UCSD-AML1 (cell line): Measurements from ENCODE around the gene CLCN2.

Experiments
- DNase-seq: peaks from one replicate; lab custom pipeline; 2025; ENCODE audit not compliant: unreplicated experiment; lab: John Stamatoyannopoulos, UW

CLCN2 gene

DNA sequence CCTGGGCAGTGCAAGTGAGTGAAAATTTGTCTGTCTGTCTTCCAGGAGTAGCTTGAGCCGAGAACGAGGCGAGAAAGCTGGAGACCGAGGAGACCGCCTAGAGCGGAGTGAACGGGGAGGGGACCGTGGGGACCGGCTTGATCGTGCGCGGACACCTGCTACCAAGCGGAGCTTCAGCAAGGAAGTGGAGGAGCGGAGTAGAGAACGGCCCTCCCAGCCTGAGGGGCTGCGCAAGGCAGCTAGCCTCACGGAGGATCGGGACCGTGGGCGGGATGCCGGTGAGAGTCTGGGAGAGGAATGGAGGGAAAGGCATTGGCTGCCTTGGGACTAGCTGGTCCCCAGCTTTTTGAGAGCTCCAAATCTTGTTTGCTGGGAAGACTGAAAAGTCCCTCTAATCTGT is 34.2 kb downstream of the CLCN2 start:
- no peak for DNase-seq

DNA sequence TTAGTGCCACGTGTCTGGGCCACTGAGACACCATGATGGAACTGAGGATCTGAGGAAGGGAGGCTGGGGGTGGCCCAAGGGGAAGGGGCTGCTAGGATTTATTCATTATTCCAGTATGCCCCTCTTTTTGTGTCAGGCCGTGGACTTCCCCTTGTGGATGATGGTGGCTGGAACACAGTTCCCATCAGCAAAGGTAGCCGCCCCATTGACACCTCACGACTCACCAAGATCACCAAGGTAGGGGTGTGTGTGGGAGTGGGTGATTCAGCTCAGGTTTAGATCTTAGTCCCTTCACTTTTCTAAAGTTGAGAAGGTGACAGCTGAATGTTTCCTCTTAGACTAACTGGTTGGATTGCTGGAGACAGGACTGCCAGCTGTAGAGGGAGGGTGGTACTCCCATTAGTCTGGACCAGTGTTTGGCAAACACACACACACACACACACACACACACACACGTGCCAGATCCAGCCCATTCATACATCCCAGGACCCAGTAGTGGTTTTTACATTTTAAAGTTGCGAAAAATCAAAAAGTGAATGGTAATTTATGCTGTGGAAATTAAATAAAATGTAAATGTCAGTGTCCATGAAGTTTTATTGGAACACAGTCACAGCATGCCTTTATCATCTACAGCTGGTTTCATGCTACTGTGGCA is 35.6 kb downstream of the CLCN2 start:
- DNase-seq = no peak

DNA sequence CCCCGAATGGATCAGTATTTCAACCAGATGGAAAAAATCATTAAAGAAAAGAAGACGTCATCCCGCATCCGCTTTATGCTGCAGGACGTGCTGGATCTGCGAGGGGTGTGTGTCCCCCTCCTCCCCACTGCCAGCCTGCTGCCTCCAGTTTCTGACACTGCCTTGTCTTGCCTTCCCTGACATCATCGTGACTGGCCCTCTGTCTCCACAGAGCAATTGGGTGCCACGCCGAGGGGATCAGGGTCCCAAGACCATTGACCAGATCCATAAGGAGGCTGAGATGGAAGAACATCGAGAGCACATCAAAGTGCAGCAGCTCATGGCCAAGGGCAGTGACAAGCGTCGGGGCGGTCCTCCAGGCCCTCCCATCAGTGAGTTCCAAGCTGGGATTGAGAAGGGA is 36.1 kb downstream of the CLCN2 start:
- no peak for DNase-seq

DNA sequence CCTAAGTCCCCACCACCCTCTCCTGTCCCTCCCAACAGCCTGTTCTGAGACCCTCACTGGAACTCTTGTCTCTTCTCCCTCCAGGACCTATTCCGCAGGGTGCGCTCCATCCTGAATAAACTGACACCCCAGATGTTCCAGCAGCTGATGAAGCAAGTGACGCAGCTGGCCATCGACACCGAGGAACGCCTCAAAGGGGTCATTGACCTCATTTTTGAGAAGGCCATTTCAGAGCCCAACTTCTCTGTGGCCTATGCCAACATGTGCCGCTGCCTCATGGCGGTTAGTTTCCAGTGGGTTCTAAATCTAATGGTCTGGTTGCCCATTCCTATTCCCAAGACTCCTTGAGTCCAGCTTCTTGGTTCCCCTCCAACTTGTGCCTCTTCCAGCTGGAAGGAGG is 37.7 kb downstream of the CLCN2 start:
- no peak for DNase-seq

DNA sequence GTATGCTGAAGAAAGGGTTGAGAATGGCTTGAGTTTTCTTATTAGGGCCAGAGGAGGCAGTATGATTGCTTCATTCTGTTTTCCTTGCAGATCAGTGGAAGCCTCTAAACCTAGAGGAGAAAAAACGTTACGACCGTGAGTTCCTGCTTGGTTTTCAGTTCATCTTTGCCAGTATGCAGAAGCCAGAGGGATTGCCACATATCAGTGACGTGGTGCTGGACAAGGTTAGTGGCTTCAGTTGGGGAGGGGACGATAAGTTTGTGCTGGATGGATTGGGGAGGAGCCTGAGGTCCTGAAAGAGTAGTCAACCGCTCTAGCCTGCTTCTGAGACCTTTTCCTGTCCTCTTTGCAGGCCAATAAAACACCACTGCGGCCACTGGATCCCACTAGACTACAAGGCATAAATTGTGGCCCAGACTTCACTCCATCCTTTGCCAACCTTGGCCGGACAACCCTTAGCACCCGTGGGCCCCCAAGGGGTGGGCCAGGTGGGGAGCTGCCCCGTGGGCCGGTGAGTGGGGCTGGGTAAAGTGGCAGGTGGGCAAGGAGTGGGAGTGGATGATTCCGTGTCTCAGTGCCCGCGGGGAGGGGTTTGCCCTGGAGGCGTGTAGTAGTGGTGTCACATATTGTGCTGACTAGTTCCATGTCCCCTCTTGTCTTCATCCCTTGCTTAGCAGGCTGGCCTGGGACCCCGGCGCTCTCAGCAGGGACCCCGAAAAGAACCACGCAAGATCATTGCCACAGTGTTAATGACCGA is 38.5 kb downstream of the CLCN2 start:
- DNase-seq = no peak

DNA sequence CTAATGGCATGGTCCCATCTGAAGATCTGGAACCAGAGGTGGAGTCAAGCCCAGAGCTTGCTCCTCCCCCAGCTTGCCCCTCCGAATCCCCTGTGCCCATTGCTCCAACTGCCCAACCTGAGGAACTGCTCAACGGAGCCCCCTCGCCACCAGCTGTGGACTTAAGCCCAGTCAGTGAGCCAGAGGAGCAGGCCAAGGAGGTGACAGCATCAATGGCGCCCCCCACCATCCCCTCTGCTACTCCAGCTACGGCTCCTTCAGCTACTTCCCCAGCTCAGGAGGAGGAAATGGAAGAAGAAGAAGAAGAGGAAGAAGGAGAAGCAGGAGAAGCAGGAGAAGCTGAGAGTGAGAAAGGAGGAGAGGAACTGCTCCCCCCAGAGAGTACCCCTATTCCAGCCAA is 39.7 kb downstream of the CLCN2 start:
- no peak for DNase-seq

DNA sequence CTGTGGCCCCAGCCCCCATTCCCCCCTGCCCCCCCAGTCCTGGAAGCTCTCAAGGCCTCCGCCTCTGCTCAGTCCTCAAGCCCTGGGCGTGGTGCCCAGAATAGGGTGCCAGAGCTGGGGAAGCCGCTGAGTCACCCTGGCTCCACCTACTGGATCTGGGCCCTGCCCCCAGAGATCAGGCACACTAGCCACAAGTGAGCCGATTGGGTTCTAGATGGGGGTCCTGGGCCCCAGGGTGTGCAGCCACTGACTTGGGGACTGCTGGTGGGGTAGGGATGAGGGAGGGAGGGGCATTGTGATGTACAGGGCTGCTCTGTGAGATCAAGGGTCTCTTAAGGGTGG is 41.3 kb downstream of the CLCN2 start:
- DNase-seq = no peak

DNA sequence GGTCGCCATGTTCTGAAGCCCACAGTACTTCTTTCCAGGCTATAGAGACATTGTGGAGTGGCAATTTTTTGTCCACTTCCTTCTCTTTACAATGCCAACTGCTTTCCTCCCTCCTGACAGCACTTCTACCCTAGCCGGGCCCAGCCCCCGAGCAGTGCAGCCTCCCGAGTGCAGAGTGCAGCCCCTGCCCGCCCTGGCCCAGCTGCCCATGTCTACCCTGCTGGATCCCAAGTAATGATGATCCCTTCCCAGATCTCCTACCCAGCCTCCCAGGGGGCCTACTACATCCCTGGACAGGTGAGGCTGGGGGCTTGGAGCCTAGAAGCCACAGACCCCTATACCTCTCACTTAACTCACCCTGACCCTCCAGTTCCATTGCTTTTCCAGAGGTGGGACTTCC is 44.2 kb downstream of the CLCN2 start:
- no peak for DNase-seq

DNA sequence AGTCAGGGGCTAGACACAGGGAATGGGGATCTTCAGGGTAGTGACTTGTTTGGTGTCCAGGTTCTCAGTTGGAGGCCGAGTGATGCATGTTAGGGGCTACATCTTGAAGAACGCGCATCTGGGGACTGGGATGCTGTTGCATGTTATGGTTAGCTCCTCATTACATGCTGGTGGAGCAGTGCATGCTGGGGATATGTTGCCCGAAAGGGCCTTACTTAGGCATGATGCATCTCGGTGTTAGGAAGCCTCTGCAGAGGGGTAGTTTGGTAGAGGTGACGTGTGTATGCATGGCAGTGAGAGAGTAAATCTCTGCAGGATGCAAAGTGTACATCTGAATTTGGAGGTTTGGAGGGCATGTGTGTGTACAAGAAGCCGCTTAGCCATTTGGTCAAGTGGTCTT is 44.6 kb downstream of the CLCN2 start:
- DNase-seq = no peak

DNA sequence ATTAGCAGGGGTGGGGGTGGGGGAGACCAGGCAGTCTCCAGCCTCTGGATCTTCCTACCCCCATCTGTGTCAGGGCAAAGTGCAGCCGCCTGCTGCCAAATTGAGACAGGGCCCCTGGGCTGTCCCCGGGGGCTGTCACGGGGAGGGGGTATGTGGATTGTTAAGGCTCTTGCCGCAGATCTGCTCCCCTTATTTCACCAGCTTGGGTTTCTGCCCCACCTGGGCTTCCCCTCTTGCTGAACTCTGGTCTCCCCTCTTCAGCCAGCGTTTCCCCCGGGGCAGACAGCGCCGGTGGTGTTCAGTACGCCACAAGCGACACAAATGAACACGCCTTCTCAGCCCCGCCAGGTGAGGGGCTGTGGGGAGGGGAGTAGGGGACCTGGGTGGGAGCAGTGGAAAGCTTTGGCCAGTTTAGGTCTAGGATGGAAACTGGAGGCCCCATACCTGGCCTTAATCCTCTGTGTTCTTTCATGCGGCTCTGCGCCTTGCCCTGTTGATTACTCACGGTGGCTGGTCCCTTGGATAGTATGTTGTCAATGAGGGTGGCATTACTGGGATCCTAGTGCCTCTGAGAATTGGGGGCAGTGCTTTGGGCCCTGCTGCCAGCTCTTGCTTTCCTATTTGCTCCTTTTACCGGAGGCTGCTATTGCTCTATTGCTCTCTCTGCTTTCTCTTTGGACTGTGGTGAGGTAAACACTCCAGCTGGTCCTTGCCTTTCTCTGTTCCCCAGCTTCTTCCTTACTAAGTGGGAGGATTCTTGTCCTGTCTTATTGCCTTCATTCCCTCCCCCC is 45.3 kb downstream of the CLCN2 start:
- no peak for DNase-seq

DNA sequence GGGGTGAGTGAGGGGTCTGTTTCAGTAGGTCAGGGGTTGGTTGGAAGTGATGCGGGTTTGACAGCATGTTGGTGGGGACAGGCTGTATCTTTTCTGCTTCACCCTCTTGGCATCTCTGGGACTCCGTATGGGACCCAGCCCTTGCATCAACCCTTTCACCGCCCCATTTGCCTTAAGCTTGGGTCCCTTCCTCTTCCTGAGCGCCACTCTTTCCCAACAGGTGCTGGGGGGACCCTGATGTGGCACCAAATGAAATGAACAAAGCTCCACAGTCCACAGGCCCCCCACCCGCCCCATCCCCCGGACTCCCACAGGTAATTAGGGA is 45.9 kb downstream of the CLCN2 start:
- DNase-seq = no peak

DNA sequence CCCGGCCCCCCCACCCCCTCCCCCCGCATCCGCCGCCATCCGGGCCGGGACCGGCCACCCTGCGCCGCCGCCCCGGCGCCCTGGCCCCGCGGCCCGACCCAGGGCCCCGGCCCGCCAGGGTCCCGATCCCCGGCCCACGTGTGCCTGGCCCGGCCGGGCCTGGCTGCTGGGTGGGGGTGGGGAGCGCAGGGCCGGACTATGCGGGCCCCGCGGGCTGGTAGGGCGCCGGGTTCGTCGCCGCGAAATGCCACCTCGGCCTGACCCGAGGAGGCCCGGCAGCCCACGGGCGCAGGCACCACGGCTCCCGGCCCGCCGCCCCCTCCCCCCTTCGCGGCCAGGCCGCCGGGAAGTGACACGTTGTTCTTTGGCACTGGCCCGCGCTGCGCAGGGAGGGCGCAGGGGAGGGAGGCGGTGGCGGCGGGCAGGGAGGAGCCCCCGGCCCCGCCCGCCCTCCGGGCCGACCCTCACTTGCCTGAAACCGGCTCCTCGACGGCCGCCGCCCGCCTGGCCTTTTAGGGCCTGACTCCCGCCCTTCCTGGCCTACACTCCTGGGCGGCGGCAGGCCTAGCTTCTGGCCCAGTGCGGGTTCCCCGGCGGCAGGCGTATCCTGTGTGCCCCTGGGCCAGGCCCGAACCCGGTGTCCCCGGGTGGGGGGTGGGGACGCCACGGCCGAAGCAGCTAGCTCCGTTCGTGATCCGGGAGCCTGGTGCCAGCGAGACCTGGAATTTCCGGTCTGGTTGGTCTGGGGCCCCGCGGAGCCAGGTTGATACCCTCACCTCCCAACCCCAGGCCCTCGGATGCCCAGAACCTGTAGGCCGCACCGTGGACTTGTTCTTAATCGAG is 46.5 kb downstream of the CLCN2 start:
- DNase-seq = peak; percentile 48

DNA sequence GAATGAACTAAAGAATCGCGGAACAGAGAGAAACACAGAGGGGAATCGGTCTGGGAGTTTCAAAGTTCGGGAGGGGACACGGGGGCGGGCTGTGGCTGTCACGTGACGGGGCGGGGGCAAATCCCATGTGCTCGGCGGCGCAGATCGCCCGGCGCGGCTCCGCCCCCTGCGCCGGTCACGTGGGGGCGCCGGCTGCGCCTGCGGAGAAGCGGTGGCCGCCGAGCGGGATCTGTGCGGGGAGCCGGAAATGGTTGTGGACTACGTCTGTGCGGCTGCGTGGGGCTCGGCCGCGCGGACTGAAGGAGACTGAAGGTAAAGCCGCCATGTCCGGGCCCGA is 47.1 kb downstream of the CLCN2 start, which contains the start of gene EIF4G1:
Gene EIF4G1, plus strand, starts transcription at position 244 of the 337 bp plus-strand sequence. CDS start 1,191 bp downstream, outside the sequence.
- peak; percentile 93 for DNase-seq

DNA sequence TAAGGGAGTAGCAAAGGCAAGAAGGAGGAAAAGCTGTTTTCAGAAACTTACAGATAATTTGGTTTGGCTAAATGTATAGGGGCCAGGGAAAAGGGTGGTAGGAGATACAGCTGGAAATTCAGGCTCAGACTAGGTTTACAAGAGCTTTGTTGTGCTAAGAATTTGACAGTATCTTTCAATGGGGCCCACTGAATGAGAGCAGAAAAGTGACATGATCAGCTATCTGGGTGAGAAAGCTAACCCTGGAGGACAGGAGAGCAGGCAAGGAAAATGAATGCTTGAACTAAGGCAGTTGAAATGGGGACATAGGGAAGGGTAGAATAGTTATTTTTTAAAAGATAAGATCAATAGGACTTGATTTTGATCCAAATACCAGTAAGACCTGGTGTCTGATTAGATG is 49.8 kb downstream of the CLCN2 start:
- no peak for DNase-seq

DNA sequence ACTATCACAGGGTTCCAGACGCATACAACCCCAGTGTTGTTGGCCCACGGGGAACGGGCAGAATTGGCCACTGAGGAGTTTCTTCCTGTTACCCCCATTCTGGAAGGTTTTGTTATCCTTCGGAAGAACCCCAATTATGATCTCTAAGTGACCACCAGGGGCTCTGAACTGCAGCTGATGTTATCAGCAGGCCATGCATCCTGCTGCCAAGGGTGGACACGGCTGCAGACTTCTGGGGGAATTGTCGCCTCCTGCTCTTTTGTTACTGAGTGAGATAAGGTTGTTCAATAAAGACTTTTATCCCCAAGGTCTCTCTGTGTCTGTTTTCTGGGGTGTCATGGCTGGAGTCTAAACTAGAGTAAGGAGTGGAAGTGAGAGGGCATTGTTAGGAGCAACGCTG is 52.7 kb downstream of the CLCN2 start:
- DNase-seq = no peak

DNA sequence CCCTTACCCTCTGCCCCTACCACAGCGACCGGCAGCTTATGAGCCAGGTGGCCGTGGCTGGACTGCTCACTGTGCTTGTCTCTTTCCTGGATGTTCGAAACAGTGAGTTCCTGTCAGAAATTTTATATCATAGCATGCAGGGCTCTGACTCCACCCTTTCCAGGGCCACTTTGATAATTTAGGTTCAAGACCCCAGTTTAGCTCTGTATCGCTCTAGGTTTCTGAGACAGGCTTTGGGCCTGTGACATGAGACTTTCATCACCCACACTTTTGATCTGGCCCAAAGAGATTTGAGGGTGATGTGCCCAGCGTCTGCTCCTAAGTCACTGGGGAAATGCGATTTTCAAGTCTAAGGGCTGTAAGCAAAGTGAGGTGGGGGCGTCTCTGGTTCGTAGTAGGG is 53.5 kb downstream of the CLCN2 start:
- DNase-seq = no peak

DNA sequence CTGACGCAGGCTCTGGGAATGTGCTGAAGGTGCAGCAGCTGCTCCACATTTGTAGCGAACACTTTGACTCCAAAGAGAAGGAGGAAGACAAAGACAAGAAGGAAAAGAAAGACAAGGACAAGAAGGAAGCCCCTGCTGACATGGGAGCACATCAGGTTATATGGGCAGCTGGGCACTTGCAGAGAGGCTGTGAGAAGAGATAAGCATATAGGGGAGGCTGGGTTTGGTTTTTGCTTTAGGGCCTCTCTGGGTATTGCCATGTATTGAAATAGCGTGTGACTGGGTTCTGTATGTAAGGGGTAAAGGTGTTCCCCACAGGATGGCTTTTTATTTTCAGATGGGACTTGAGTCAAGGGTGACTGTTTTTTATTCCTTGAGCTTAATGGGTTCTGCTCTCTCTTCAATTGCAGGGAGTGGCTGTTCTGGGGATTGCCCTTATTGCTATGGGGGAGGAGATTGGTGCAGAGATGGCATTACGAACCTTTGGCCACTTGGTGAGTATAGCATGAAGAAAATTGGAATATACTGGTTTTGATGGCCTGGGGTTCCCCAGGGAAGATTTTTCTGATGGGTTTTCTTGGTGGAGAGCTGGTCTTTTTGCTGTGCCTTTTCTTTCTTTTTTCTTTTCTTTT is 54.9 kb downstream of the CLCN2 start:
- no peak for DNase-seq

DNA sequence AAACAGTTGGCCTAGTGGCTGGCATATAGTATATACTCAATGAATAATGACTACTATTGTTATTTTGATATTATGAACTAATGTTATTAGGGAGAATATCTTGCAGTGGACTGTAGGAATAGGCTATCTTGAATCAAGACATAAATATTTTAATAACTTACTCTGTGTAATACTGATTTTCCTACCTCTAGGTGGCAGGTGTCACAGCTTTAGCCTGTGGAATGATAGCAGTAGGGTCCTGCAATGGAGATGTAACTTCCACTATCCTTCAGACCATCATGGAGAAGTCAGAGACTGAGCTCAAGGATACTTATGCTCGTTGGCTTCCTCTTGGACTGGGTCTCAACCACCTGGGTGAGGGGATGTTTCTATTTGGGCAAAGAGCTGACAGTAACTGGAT is 55.8 kb downstream of the CLCN2 start:
- no peak for DNase-seq

DNA sequence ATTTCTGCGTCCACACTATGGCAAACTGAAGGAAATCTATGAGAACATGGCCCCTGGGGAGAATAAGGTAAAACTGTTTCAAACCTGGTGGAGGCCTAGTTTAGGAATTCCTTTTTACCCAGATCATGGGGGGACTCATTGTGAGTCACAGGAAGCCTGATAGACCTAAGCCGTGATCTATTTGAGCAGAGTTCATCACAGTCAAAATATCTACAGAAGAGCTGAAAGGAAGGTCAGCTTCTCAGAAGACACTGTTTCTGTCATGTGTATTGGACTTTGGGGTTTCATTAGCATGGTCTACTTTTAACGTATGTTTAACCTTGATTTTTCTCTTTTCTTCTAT is 61.1 kb downstream of the CLCN2 start:
- DNase-seq = no peak

DNA sequence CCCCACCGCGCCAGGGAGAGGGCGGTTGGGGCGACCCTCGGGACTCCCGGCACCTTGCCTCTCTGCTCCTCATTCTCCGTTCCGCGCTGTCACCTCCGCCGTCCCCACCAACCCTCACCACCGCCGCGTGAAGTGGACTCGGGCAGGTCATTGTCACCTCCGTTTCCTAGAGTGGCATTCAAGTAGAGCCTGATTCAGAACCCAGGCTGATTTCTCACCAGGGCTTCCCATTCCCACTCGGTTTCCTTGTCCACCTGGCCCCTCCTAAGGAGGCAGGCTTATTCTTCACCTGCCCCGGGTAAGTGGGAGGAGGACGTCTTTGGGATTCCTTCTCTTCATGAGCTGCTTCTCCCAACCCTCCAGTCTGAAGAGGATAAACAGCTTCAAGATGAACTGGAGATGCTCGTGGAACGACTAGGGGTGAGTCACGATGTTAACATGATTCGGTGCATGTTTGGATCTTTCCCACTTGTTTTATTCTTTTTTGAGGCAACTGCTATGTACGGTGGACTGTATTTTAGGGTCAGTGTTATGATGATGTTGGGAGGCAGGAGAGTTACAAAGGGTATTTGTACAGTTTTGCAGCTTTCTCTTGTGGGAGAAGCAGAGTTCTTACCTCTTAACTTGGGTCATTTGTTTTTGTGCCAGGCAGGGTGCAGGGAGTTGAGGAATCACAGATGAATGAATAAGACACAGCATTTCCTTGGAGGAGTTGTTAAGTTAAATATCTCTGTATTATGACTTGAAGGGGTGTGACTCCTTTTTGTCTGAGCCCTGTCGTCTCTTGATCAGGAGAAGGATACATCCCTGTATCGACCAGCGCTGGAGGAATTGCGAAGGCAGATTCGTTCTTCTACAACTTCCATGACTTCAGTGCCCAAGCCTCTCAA is 61.7 kb downstream of the CLCN2 start:
- DNase-seq = no peak
